Spleen (tissue), 7 donors: ENCODE results near the gene RSPH1.

Experiments
- CTCF ChIP-seq, 11 experiments: fragments of 200-600 bp in 7 of 11; fragments of 450-650 bp in 4 of 11; sonication (generic) in 4 of 11; IDR thresholded peaks in 8 of 11; conservative IDR thresholded peaks in 3 of 11; 1 replicate in 7 of 11; 2 replicates in 4 of 11; pipeline versions ENCODE4 v1.4.0 to v1.8.0; 2016 to 2021; ENCODE audit warnings: antibody characterized with exemption in 11 of 11, inconsistent platforms in 4 of 11, mild to moderate bottlenecking in 1 of 11
- POLR2A ChIP-seq, 3 donors: fragments of 450-650 bp; IDR thresholded peaks; one replicate each; pipeline ENCODE4 v1.5.1; 2017; ENCODE audit warnings: antibody characterized with exemption in 3 of 3, mild to moderate bottlenecking in 1 of 3
- POLR2AphosphoS5 ChIP-seq, 3 donors: sonication (generic); formaldehyde crosslinking; IDR thresholded peaks; one replicate each; pipeline ENCODE4 v1.5.1; 2017; ENCODE audit warnings: antibody characterized with exemption in 3 of 3
- donor health status: DM: no; HTN: no; CAD: no; lungs with moderate emphysema.
- donor health status: DM: no; HTN: no; CAD: no.
- donor health status: DM: no; HTN: no; CAD: no.

- TF ChIP-seq CTCF (IDR thresholded peaks at IDR 0.05 in 8 of 11, conservative IDR thresholded peaks at IDR 0.05 in 3 of 11) (no peak), POLR2AphosphoS5 (IDR thresholded peaks at IDR 0.05) (no peak), POLR2A (IDR thresholded peaks at IDR 0.05) (no peak)
Observed at GRCh38 chr21:42426424-42426823, 69.6 kb downstream of the RSPH1 start.
